Measurements from ENCODE around the gene MGAT4A.
"Not testable (repeated sequence)": the region's sequence is repeated elsewhere in the genome, so short reads cannot be mapped to it uniquely, and the experiment has no call there.

Gene MGAT4A

GRCh38 chr2:98598781-98599428, 132.0 kb downstream of the MGAT4A start:
- no peak for DNase-seq

GRCh38 chr2:98594665-98595064, 136.3 kb downstream of the MGAT4A start:
- DNase-seq, result not testable (repeated sequence)

- no peak for DNase-seq
Observed at GRCh38 chr2:98592565-98592964, 138.4 kb downstream of the MGAT4A start.

GRCh38 chr2:98589489-98589888, 141.4 kb downstream of the MGAT4A start:
- DNase-seq, result no peak

GRCh38 chr2:98588880-98589431, 142.0 kb downstream of the MGAT4A start:
- no peak for DNase-seq

GRCh38 chr2:98586551-98587140, 144.3 kb downstream of the MGAT4A start:
- DNase-seq, result no peak

- no peak for DNase-seq
Observed at GRCh38 chr2:98585386-98585785, 145.5 kb downstream of the MGAT4A start.

GRCh38 chr2:98583816-98584618, 146.9 kb downstream of the MGAT4A start:
- no peak for DNase-seq

GRCh38 chr2:98583276-98583675, 147.7 kb downstream of the MGAT4A start:
- no peak for DNase-seq

GRCh38 chr2:98582523-98582922, 148.4 kb downstream of the MGAT4A start:
- DNase-seq, result no peak

GRCh38 chr2:98580656-98581284, 150.2 kb downstream of the MGAT4A start:
- DNase-seq, result no peak

- DNase-seq, result no peak
Observed at GRCh38 chr2:98579926-98580325, 151.0 kb downstream of the MGAT4A start.

- no peak for DNase-seq
Observed at GRCh38 chr2:98578231-98578630, 152.7 kb downstream of the MGAT4A start.

GRCh38 chr2:98577313-98577712, 153.6 kb downstream of the MGAT4A start:
- DNase-seq, result no peak

- DNase-seq, result no peak
Observed at GRCh38 chr2:98576666-98577312, 154.1 kb downstream of the MGAT4A start.

GRCh38 chr2:98573426-98573825, 157.5 kb downstream of the MGAT4A start:
- no peak for DNase-seq

GRCh38 chr2:98572676-98573075, 158.3 kb downstream of the MGAT4A start:
- no peak for DNase-seq

- DNase-seq, result no peak
Observed at GRCh38 chr2:98572211-98572610, 158.7 kb downstream of the MGAT4A start.

GRCh38 chr2:98571796-98572195, 159.1 kb downstream of the MGAT4A start:
- no peak for DNase-seq

- no peak for DNase-seq
Observed at GRCh38 chr2:98571121-98571701, 159.7 kb downstream of the MGAT4A start.

GRCh38 chr2:98570356-98570755, 160.6 kb downstream of the MGAT4A start:
- no peak for DNase-seq

GRCh38 chr2:98569915-98570314, 161.0 kb downstream of the MGAT4A start:
- DNase-seq, result no peak
